Upper lobe of right lung (tissue), 1 donor: ENCODE measurements around the gene CNEP1R1. TPM values are rescaled to one million over a fixed set of nuclear protein-coding genes. Genes with fewer than 3 reads are reported as not detected.

Source experiments
- ATAC-seq: fragments of 200-7000 bp; cut with Tn5 transposase; one replicate; pipeline ENCODE4 v1.9.1; 2020; ENCODE audit warnings: mild to moderate bottlenecking, moderate library complexity
- DNase-seq: peaks from one replicate; pipeline ENCODE4 v3.0.0-alpha.2; 2020
- H3K27ac ChIP-seq: fragments of 200-600 bp; one replicate; pipeline ENCODE4 v1.8.0; 2022
- H3K27me3 ChIP-seq: fragments of 200-600 bp; one replicate; pipeline ENCODE4 v1.8.0; 2022; ENCODE audit warnings: mild to moderate bottlenecking
- H3K36me3 ChIP-seq: fragments of 200-600 bp; one replicate; pipeline ENCODE4 v1.8.0; 2022
- H3K4me1 ChIP-seq: fragments of 200-600 bp; one replicate; pipeline ENCODE4 v1.8.0; 2022
- H3K4me3 ChIP-seq: fragments of 200-600 bp; one replicate; pipeline ENCODE4 v1.8.0; 2022; ENCODE audit warnings: mild to moderate bottlenecking
- H3K9me3 ChIP-seq: fragments of 200-600 bp; one replicate; pipeline ENCODE4 v1.8.0; 2022
- intact Hi-C: fragments of 100-400 bp; cut with DNase I; formaldehyde crosslinking; loops from one replicate; pipeline ENCODE4 v1.11.0; 2022
- long read RNA-seq: library from polyadenylated mRNA; unstranded; transcript quantifications from one replicate; pipeline ENCODE4 v2.0.0, GENCODE V29; 2021
- total RNA-seq: library from RNA; stranded (reverse); fragmentation: NEBNext Ultra II Directional; extraction: Animal tissue kit (Norgen Biotek cat#: 25700); gene quantifications from one replicate; pipeline ENCODE4 v1.2.1, GENCODE V29; 2021
- TF ChIP-seq, protein P1 (sequence below): fragments of 200-600 bp; IDR thresholded peaks from one replicate; pipeline ENCODE4 v1.8.0; 2022; ENCODE audit warnings: antibody characterized with exemption
- donor health status: DM: no; HTN: yes; CAD: no; lungs with severe emphysema.

CNEP1R1 gene, protein sequence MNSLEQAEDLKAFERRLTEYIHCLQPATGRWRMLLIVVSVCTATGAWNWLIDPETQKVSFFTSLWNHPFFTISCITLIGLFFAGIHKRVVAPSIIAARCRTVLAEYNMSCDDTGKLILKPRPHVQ
- total RNA-seq = 21.9 TPM
- long read RNA-seq, transcript CNEP1R1-203 (7 exons, 2,965 nt) = minor isoform, 19 of 57 reads
- long read RNA-seq, transcript CNEP1R1-202 (6 exons, 2,117 nt) = major isoform, 27 of 57 reads
- long read RNA-seq, partial matches to known transcripts = 5 of 57 reads
- long read RNA-seq, other reads (novel, unspliced or antisense) = 4 of 57 reads

DNA sequence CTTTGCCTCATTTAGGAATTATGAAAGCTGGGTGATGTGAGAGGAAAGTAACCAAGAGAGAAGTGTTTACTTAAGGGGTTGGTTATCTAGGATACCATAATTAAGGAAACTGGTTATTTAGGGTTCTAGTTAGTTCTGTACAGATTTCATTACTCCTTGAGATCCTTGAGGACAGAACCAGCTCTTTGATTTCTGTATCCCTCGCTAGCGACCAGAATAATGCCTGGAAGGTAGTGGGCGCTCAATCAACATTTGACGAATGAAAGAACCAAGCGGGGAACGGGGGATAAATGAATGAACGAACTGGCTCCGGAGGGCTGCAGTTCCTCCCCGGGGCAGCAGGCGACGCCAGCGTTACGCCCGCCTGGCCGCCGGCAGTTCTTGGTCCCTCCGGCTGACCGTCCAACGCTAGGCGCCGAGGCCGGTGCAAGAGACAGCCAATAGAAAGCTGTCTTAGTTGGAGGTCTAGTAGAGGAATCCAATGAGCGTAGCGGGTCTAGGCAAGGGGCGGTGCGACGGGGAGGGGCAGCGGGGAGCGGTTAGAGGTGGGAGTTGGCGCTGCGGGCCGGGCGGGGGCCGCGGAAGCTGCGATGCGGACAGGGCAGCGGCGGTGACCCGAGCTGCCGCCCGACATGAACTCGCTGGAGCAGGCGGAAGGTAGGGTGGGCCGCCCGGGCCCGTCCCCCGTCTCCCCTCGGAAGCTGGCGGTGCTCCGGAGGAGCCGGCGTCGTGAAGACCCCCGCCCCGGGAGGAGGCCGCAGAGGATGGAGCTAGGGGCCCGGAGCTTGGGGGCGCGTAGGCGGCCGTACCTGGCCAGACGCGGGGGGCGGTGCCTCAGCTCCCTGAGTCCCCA lies at the start of gene CNEP1R1:
Gene CNEP1R1, plus strand, starts transcription at position 542 of the 853 bp plus-strand sequence. Its CDS starts 91 bp downstream, at position 633.
- Histone ChIP-seq H3K4me1 (peaks cover 17% of the 10 kb centered on the region), H3K36me3 (peaks cover 22% of the 10 kb centered on the region), H3K4me3 (peak within 1 kb of the TSS; percentile 91), H3K27me3 (no peaks in the 10 kb centered on the region), H3K27ac (peak within 1 kb of the TSS; percentile 85), H3K9me3 (no peaks in the 10 kb centered on the region)
- intact Hi-C loops = no loop called here
- ATAC-seq (peak; percentile 100), DNase-seq (peak; percentile 95)
- TF ChIP-seq, protein P1, sequence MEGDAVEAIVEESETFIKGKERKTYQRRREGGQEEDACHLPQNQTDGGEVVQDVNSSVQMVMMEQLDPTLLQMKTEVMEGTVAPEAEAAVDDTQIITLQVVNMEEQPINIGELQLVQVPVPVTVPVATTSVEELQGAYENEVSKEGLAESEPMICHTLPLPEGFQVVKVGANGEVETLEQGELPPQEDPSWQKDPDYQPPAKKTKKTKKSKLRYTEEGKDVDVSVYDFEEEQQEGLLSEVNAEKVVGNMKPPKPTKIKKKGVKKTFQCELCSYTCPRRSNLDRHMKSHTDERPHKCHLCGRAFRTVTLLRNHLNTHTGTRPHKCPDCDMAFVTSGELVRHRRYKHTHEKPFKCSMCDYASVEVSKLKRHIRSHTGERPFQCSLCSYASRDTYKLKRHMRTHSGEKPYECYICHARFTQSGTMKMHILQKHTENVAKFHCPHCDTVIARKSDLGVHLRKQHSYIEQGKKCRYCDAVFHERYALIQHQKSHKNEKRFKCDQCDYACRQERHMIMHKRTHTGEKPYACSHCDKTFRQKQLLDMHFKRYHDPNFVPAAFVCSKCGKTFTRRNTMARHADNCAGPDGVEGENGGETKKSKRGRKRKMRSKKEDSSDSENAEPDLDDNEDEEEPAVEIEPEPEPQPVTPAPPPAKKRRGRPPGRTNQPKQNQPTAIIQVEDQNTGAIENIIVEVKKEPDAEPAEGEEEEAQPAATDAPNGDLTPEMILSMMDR = peak; percentile 100

DNA sequence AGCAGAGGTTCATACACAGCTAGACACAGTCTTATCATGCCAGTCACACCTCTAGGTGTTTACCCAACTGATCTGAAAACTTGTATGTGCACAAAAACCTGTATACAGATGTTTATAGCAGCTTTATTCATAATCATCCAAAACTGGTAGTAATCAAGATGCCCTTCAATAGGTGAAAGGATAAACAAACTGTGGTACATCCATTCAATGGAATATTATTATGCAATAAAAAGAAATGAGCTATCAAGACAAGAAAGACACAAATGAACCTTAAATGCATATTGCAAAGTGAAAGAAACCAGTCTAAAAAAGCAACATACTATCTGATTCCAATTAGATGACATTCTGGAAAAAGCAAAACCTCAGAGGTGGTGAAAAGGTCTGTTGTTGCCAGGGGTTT lies 47.6 kb upstream of the CNEP1R1 start:
- Histone ChIP-seq H3K4me3 (no peak overlapping the region), H3K9me3 (no peaks in the 10 kb centered on the region), H3K36me3 (no peaks in the 10 kb centered on the region), H3K27me3 (no peaks in the 10 kb centered on the region), H3K27ac (no peak overlapping the region), H3K4me1 (no peaks in the 10 kb centered on the region)
- intact Hi-C loops = no loop called here
- no peak for DNase-seq
- no peak for ATAC-seq
- TF ChIP-seq, protein P1 = no peak

DNA sequence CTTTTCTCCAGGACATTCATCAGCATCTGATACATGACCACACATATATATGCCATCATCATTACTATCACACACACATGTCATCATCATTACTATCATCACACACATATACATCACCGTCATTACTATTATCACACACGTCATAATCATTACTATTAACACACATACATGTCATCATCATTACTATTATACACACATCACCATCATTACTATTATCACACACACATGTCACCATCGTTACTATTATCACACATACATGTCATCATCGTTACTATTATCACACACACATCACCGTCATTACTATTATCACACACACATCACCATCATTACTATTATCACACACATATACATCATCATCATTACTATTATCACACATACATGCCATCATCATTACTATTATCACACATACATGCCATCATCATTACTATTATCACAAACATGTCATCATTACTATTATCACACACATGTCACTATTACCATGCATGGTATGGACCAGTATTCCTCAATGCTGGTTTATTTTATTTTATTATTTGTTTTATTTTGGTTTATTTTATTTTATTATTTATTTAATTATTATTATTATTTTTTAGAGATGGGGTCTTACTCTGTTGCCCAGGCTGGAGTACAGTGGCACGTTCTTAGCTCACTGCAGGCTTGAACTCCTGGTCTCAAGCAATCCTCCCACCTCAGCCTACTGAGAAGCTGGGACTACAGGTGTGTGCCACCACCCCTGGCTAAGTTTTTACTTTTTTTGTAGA lies 46.3 kb upstream of the CNEP1R1 start:
- DNase-seq (no peak), ATAC-seq (no peak)
- TF ChIP-seq, protein P1 = no peak
- Histone ChIP-seq H3K4me3 (no peak overlapping the region), H3K27me3 (no peaks in the 10 kb centered on the region), H3K36me3 (no peaks in the 10 kb centered on the region), H3K27ac (no peak overlapping the region), H3K9me3 (no peaks in the 10 kb centered on the region), H3K4me1 (no peaks in the 10 kb centered on the region)
- intact Hi-C loops = no loop called here

DNA sequence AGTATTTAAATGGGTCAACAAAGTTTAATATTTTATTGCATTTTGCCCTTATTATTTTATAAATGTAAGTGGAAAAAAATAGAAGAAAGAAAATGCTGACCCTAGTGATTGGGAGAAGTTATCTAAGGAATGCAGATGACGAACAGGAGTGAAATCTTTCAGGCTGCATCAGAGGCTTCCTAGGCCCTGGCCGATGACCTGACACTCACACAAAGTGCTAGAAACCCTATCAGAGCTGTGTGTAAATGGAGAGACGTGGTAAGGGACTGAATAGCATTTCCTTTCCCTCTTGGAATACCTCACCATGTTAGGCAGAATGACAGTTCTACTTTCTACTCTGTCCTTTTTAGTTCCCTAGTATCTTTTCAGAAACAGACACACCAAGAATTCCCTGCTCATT lies 44.9 kb upstream of the CNEP1R1 start:
- DNase-seq (no peak), ATAC-seq (no peak)
- intact Hi-C loops = no loop called here
- Histone ChIP-seq H3K27ac (no peak overlapping the region), H3K36me3 (no peaks in the 10 kb centered on the region), H3K4me3 (no peak overlapping the region), H3K9me3 (no peaks in the 10 kb centered on the region), H3K4me1 (no peaks in the 10 kb centered on the region), H3K27me3 (no peaks in the 10 kb centered on the region)
- TF ChIP-seq, protein P1 = no peak

DNA sequence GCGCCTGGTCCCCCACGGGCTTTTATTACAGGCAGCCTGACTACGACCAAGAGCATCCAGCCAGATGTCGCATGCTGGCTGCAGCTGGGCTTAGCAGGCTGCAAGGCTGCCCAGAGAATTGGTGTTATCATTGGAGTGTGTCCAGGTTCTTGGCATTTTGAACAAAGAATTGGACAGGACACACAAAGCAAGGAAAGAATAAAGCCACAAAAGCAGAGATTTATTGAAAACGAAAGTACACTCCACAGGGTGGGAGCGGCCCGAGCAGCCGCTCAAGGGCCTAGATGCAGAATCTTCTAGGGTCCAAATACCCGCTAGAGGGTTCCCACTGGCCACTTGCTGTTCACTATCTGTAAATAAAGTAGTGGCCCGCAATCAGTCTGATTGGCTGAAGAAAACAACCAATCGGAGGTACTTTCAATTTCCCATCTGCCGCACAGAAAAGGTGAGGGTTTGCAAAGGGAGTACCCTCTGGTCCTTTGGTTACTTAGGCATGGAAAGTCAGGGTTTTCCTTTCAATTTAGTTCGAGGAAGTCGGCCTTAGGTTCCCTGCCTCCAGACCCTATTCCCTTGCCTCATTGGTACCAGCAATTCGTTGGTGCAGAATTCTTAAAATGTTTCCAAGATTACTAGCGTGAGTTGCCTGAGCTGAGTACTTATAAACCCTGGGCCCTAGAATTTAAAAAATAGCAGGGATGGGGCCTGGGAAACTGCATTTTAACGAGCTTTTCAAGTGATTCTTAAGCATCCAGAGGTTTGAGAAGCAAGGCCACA lies 38.5 kb upstream of the CNEP1R1 start:
- Histone ChIP-seq H3K36me3 (no peaks in the 10 kb centered on the region), H3K4me3 (no peak overlapping the region), H3K27me3 (no peaks in the 10 kb centered on the region), H3K4me1 (no peaks in the 10 kb centered on the region), H3K9me3 (no peaks in the 10 kb centered on the region), H3K27ac (no peak overlapping the region)
- intact Hi-C loops = no loop called here
- no peak for ATAC-seq
- DNase-seq = no peak
- TF ChIP-seq, protein P1 = no peak
